Activated CD8-positive, alpha-beta memory T cell treated with anti-CD3 and anti-CD28 coated beads for 48 hours (primary cell): ENCODE data around the gene LRPAP1.
"Not testable (repeated sequence)": the region's sequence is repeated elsewhere in the genome, so short reads cannot be mapped to it uniquely, and the experiment has no call there.

Experiments
- DNase-seq, 3 experiments: peaks; one replicate each; pipeline ENCODE4 v3.0.0-alpha.2; 2020; ENCODE audit warnings: low read depth in 2 of 3, low spot score in 2 of 3

The LRPAP1 gene

GRCh38 chr4:3462790-3463415, 69.3 kb downstream of the LRPAP1 start, which contains the start of gene DOK7:
DOK7 (plus strand) TSS chr4:3463306; CDS start chr4:3463376, 70 bp downstream.
- no peak for DNase-seq

DNA sequence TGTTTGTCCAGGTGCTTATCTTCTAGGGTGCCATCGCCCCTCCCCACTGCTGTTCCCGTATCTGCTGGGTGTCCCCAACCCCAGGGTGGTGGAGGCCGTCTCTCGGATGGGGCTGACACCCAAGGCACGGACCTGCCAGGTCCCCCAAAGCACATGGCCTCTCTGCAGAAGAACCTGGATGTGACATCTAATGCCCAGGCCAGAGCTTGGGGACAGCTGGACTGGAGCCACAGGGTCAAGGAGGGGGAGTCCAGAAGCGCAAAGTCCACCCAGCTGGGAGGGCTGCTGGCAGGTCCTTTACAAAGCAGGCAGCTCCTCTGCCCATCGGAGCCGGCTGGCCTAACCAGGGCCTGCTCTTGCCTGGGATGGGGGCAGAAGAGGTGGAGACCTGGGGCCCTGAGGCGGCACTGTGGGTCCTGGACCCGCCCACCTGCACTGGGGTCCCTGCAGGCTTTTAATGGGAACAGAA, 69.9 kb downstream of the LRPAP1 start:
- no peak for DNase-seq

GRCh38 chr4:3461515-3462291, 70.5 kb downstream of the LRPAP1 start:
- no peak for DNase-seq

- DNase-seq: no peak
Observed at GRCh38 chr4:3460926-3461325, 71.3 kb downstream of the LRPAP1 start.

DNA sequence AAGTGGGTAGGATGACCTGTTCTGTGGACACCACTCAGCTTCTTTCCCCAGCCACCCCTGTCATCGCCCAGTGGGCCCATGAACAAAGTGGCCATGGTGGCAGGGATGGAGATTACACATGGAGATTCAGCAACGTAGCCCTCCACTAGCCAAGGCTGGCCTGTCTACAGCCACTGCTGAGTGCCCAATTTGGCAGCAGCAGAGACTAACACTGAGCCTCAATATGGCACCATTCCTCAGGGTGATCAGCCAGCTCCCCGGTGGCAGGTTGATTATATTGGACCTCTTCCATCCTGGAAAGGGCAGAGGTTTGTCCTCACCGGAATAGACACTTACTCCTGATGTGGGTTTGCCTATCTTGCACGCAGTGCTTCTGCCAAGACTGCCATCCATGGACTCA, 73.1 kb downstream of the LRPAP1 start:
- DNase-seq: not testable (repeated sequence)

GRCh38 chr4:3458371-3458770, 73.9 kb downstream of the LRPAP1 start:
- no peak for DNase-seq

GRCh38 chr4:3455596-3455995, 76.6 kb downstream of the LRPAP1 start:
- DNase-seq: not testable (repeated sequence)
